Esophagus squamous epithelium (tissue), 4 donors: ENCODE measurements around the gene DLG2.

ENCODE experiments used
- CTCF ChIP-seq, 6 experiments: fragments of 450-650 bp in 4 of 6; fragments of 200-600 bp in 2 of 6; sonication (generic) in 2 of 6; IDR thresholded peaks; one replicate each; pipeline ENCODE4 v1.5.1; 2016 to 2019; ENCODE audit warnings: antibody characterized with exemption in 6 of 6, mild to moderate bottlenecking in 4 of 6, moderate library complexity in 4 of 6
- POLR2A ChIP-seq, 4 donors: fragments of 450-650 bp; IDR thresholded peaks; one replicate each; pipeline ENCODE4 v1.6.1; 2017; ENCODE audit warnings: antibody characterized with exemption in 4 of 4, mild to moderate bottlenecking in 4 of 4, moderate library complexity in 3 of 4

GRCh38 chr11:85589373-85589772, 37.8 kb downstream of the DLG2 start:
- no peak for TF ChIP-seq CTCF (IDR thresholded peaks at IDR 0.05)
- TF ChIP-seq POLR2A (IDR thresholded peaks at IDR 0.05): no peak
